ENCODE measurements around the gene OSBPL9.

DNA sequence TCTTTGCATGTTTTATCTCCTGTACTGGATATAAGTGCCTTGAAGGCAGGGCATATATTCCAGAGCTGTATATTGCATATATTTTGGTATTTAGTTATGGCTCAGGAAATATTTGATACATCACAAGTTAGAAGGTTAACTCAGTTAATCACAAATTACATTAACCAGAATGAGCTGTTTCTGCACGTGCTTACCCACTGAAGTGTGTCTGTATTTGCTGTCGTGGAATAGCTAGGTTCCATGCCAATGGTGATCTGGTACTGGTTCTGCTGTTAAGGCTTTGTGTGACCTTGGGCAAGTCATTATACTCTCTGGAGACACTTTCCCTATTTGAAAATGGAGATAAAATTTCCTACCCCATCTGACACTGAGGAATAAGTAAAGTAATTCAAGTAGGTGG, 50.7 kb downstream of the OSBPL9 start:
- no peak for TF ChIP-seq POLR2A (IDR thresholded peaks at IDR 0.05)
- TF ChIP-seq EP300 (IDR thresholded peaks at IDR 0.05): no peak
- TF ChIP-seq CTCF (IDR thresholded peaks at IDR 0.05): no peak
- TF ChIP-seq POLR2AphosphoS5 (IDR thresholded peaks at IDR 0.05): no peak
